HCT116 (cell line): ENCODE results near the gene GABRP. TPM values are rescaled to one million over a fixed set of nuclear protein-coding genes. Genes with fewer than 3 reads are reported as not detected.

Experiments used
- ATAC-seq: fragments of 200-7000 bp; cut with Tn5 transposase; 2 replicates; pipeline ENCODE4 v1.9.1; 2020; ENCODE audit warnings: mild to moderate bottlenecking, moderate library complexity
- BruUV-seq: library from RNA; stranded (reverse); fragments of 400-500 nt; replicated peaks from 2 replicates; lab custom pipeline; 2021; lab: Mats Ljungman, UMichigan
- CTCF ChIA-PET: fragments of 300-600 bp; sonication (Branson Sonifier 250); formaldehyde crosslinking; loops from one replicate; lab custom pipeline; 2021; ENCODE audit warnings: antibody characterized with exemption; lab: Charles Lee
- POLR2A ChIA-PET: fragments of 300-600, 350-600 bp; sonication (Branson Sonifier 250); formaldehyde crosslinking; loops from one replicate; lab custom pipeline; 2021; ENCODE audit warnings: antibody characterized with exemption; lab: Charles Lee
- RAD21 ChIA-PET, 2 experiments: fragments of 300-600 bp; sonication (Branson Sonifier 250); formaldehyde crosslinking; loops; one replicate each; lab custom pipeline; 2023; ENCODE audit warnings: low total read pairs in 2 of 2; ENCODE audit not compliant: uncharacterized antibody in 2 of 2, unreplicated experiment in 2 of 2, low non-redundant PET in 1 of 2; lab: Charles Lee
- DNase-seq: peaks from one replicate; pipeline ENCODE4 v3.0.0-alpha.2; 2010; ENCODE audit warnings: low read depth, low spot score
- H2AFZ ChIP-seq: fragments of 200-600 bp; shearing (Covaris generic), sonication (generic); 2 replicates; pipeline ENCODE4 v1.6.1; 2017; ENCODE audit warnings: low read depth, mixed run types, mixed read lengths, antibody characterized with exemption, low read length; ENCODE audit not compliant: poor library complexity, severe bottlenecking
- H3K27ac ChIP-seq: 2 replicates; pipeline ENCODE4 v1.5.1; 2012; ENCODE audit warnings: low read depth, low read length
- H3K27me3 ChIP-seq: fragments of 200-600 bp; sonication (generic); 2 replicates; pipeline ENCODE4 v1.6.1; 2016; ENCODE audit warnings: mixed run types, low read length, mixed read lengths; ENCODE audit not compliant: insufficient read depth
- H3K36me3 ChIP-seq, 2 experiments: fragments of 200-500 bp in 1 of 2; fragments of 200-600 bp in 1 of 2; sonication (Bioruptor generic) in 1 of 2; sonication (generic) in 1 of 2; 2 replicates each; pipeline versions ENCODE4 v1.5.1 to v1.6.1; 2014 to 2016; ENCODE audit warnings: low read length in 2 of 2, inconsistent platforms in 1 of 2, mixed read lengths in 1 of 2, mixed run types in 1 of 2; ENCODE audit not compliant: insufficient read depth in 2 of 2, control insufficient read depth in 1 of 2
- H3K4me1 ChIP-seq, 2 experiments: fragments of 200-600 bp in 1 of 2; sonication (generic) in 1 of 2; 2 replicates each; pipeline versions ENCODE4 v1.5.1 to v1.6.1; 2012 to 2017; ENCODE audit warnings: low read length in 2 of 2, inconsistent platforms in 1 of 2, mild to moderate bottlenecking in 1 of 2, mixed read lengths in 1 of 2, mixed run types in 1 of 2, moderate library complexity in 1 of 2; ENCODE audit not compliant: insufficient read depth in 2 of 2, control insufficient read depth in 1 of 2
- H3K4me2 ChIP-seq: fragments of 200-600 bp; sonication (generic); 2 replicates; pipeline ENCODE4 v1.6.1; 2017; ENCODE audit warnings: mixed run types, low read length, mixed read lengths
- H3K4me3 ChIP-seq, 2 experiments: fragments of 200-600 bp in 1 of 2; sonication (generic) in 1 of 2; replicated peaks in 1 of 2; 2 replicates each; pipeline ENCODE4 v1.5.1; 2011 to 2016; ENCODE audit warnings: low read length in 2 of 2, control low read depth in 1 of 2, low read depth in 1 of 2, mild to moderate bottlenecking in 1 of 2, mixed read lengths in 1 of 2, mixed run types in 1 of 2
- H3K79me2 ChIP-seq: fragments of 200-600 bp; sonication (generic); 2 replicates; pipeline ENCODE4 v1.6.1; 2017; ENCODE audit warnings: mild to moderate bottlenecking, mixed run types, low read length, moderate library complexity, mixed read lengths; ENCODE audit not compliant: insufficient read depth
- H3K9ac ChIP-seq: fragments of 200-600 bp; sonication (generic); 2 replicates; pipeline ENCODE4 v1.6.1; 2016; ENCODE audit warnings: low read length, mixed read lengths
- H3K9me2 ChIP-seq: fragments of 200-600 bp; sonication (generic), shearing (Covaris generic); 2 replicates; pipeline ENCODE4 v1.6.1; 2017; ENCODE audit warnings: mixed run types, mild to moderate bottlenecking, moderate library complexity; ENCODE audit not compliant: insufficient read depth
- H3K9me3 ChIP-seq, 2 experiments: fragments of 200-500 bp in 1 of 2; fragments of 200-600 bp in 1 of 2; sonication (Bioruptor generic) in 1 of 2; sonication (generic) in 1 of 2; 2 replicates each; pipeline ENCODE4 v1.6.1; 2014 to 2017; ENCODE audit warnings: low read length in 2 of 2, mixed read lengths in 2 of 2, inconsistent platforms in 1 of 2, low read depth in 1 of 2, mild to moderate bottlenecking in 1 of 2, mixed run types in 1 of 2, moderate library complexity in 1 of 2; ENCODE audit not compliant: control insufficient read depth in 1 of 2, insufficient read depth in 1 of 2
- H4K20me1 ChIP-seq: fragments of 200-600 bp; sonication (generic), shearing (Covaris generic); 2 replicates; pipeline ENCODE4 v1.6.1; 2017; ENCODE audit warnings: mixed run types, mild to moderate bottlenecking, moderate library complexity; ENCODE audit not compliant: insufficient read depth
- CBX3 ChIP-seq: IDR thresholded peaks from 2 replicates; pipeline ENCODE4 v1.6.1; 2012; ENCODE audit warnings: low read depth
- CEBPB ChIP-seq: IDR thresholded peaks from 2 replicates; pipeline ENCODE4 v1.6.1; 2012; ENCODE audit warnings: low read depth
- EZH2phosphoT487 ChIP-seq: fragments of 200-600 bp; IDR thresholded peaks from 2 replicates; pipeline ENCODE4 v1.6.1; 2018; ENCODE audit warnings: antibody characterized with exemption, borderline replicate concordance
- JUND ChIP-seq: IDR thresholded peaks from 2 replicates; pipeline ENCODE4 v1.6.1; 2012
- POLR2A ChIP-seq: IDR thresholded peaks from 2 replicates; pipeline ENCODE4 v1.7.0; 2011; ENCODE audit warnings: borderline replicate concordance; ENCODE audit not compliant: insufficient read depth, insufficient read length; ENCODE audit errors: extremely low read depth
- POLR2AphosphoS5 ChIP-seq: IDR thresholded peaks from 2 replicates; pipeline ENCODE4 v1.6.1; 2011; ENCODE audit warnings: mild to moderate bottlenecking, low read depth, low read length, moderate library complexity
- RAD21 ChIP-seq: IDR thresholded peaks from 2 replicates; pipeline ENCODE4 v1.6.1; 2012; ENCODE audit warnings: low read depth, mild to moderate bottlenecking
- SIN3A ChIP-seq: IDR thresholded peaks from 2 replicates; pipeline ENCODE4 v1.6.1; 2012; ENCODE audit warnings: low read depth
- SP1 ChIP-seq: IDR thresholded peaks from 2 replicates; pipeline ENCODE4 v1.6.1; 2012; ENCODE audit warnings: low read depth
- SRF ChIP-seq: IDR thresholded peaks from 2 replicates; pipeline ENCODE4 v1.6.1; 2012; ENCODE audit warnings: low read depth
- TCF7L2 ChIP-seq: IDR thresholded peaks from 2 replicates; pipeline ENCODE4 v1.7.0; 2011; ENCODE audit warnings: borderline replicate concordance, inconsistent platforms; ENCODE audit not compliant: insufficient read depth, insufficient read length; ENCODE audit errors: extremely low read depth
- intact Hi-C: fragments of 100-400 bp; cut with micrococcal nuclease; formaldehyde crosslinking; loops from 2 replicates; pipeline ENCODE4 v1.10.0; 2022
- total RNA-seq: library from RNA; stranded (reverse); gene quantifications from one replicate; pipeline ENCODE4 v1.2.1, GENCODE V29; 2021; ENCODE audit not compliant: unreplicated experiment
- TF ChIP-seq, protein P1 (sequence below), 3 experiments: fragments of 200-600 bp in 1 of 3; sonication (generic) in 1 of 3; IDR thresholded peaks in 2 of 3; conservative IDR thresholded peaks in 1 of 3; 2 replicates each; pipeline ENCODE4 v1.5.1; 2012 to 2017; ENCODE audit warnings: low read depth in 2 of 3, low read length in 2 of 3, antibody characterized with exemption in 1 of 3, borderline replicate concordance in 1 of 3, control low read depth in 1 of 3, mild to moderate bottlenecking in 1 of 3, mixed read lengths in 1 of 3, mixed run types in 1 of 3, moderate library complexity in 1 of 3; ENCODE audit not compliant: insufficient read depth in 1 of 3

The GABRP gene
- total RNA-seq, 1 experiment from 2014 or later: not detected

DNA sequence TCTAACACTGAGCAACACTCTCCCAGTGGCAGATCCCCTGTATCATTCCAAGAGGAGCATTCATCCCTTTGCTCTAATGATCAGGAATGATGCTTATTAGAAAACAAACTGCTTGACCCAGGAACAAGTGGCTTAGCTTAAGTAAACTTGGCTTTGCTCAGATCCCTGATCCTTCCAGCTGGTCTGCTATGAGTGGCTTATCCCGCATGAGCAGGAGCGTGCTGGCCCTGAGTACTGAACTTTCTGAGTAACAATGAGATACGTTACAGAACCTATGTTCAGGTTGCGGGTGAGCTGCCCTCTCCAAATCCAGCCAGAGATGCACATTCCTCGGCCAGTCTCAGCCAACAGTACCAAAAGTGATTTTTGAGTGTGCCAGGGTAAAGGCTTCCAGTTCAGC, 29.7 kb downstream of the GABRP start:
- ATAC-seq (no peak), DNase-seq (no peak)
- Histone ChIP-seq H3K27me3 (no peaks in the 10 kb centered on the region), H3K79me2 (no peaks in the 10 kb centered on the region), H3K9me3 (no peaks in the 10 kb centered on the region), H3K9ac (no peak overlapping the region), H3K27ac (no peak overlapping the region), H3K36me3 (no peaks in the 10 kb centered on the region), H3K4me1 (no peaks in the 10 kb centered on the region), H2AFZ (no peak overlapping the region), H3K4me2 (no peak overlapping the region), H3K9me2 (no peaks in the 10 kb centered on the region), H3K4me3 (no peak overlapping the region), H4K20me1 (no peaks in the 10 kb centered on the region)
- ChIA-PET POLR2A (no interaction called here), RAD21 (no interaction called here), CTCF (no interaction called here)
- no TSS peak for BruUV-seq
- TF ChIP-seq SP1: no peak
- TF ChIP-seq EZH2phosphoT487: no peak
- no peak for TF ChIP-seq JUND
- no peak for TF ChIP-seq CEBPB
- TF ChIP-seq POLR2A: no peak
- no peak for TF ChIP-seq TCF7L2
- TF ChIP-seq RAD21: no peak
- no peak for TF ChIP-seq POLR2AphosphoS5
- TF ChIP-seq SRF: no peak
- TF ChIP-seq, protein P1, sequence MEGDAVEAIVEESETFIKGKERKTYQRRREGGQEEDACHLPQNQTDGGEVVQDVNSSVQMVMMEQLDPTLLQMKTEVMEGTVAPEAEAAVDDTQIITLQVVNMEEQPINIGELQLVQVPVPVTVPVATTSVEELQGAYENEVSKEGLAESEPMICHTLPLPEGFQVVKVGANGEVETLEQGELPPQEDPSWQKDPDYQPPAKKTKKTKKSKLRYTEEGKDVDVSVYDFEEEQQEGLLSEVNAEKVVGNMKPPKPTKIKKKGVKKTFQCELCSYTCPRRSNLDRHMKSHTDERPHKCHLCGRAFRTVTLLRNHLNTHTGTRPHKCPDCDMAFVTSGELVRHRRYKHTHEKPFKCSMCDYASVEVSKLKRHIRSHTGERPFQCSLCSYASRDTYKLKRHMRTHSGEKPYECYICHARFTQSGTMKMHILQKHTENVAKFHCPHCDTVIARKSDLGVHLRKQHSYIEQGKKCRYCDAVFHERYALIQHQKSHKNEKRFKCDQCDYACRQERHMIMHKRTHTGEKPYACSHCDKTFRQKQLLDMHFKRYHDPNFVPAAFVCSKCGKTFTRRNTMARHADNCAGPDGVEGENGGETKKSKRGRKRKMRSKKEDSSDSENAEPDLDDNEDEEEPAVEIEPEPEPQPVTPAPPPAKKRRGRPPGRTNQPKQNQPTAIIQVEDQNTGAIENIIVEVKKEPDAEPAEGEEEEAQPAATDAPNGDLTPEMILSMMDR (IDR thresholded peaks at IDR 0.05 in 2 of 3, conservative IDR thresholded peaks at IDR 0.05 in 1 of 3; ENCODE audit: borderline replicate concordance in 1 of 3, insufficient read depth in 1 of 3, low read depth in 2 of 3, low read length in 2 of 3): no peak
- intact Hi-C loops: loop anchor here (10.0 kb wide), 1 partner anchor 362 kb away; no protein-coding TSS in a partner anchor

DNA sequence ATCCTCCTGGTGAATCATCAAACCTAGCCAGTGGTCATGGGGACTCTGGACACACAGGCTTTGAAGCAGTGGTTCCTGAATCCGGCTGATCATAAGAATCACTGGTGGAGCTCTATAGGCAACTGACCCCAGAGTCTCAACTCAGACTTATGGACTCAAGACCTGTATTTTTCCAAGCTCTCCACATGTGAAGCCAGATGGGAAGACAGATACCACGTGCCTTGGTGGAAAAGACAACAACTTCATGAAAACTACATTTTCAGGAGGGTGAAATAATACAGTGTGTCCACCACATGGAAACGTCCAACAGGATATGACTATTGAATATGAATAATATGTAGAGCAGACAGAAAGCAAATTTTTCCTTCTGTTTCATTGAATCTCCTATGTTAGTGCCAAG, 33.7 kb downstream of the GABRP start:
- no peak overlapping the region for H2AFZ ChIP-seq
- no peaks in the 10 kb centered on the region for H3K9me3 ChIP-seq
- H3K4me2 ChIP-seq: no peak overlapping the region
- no peaks in the 10 kb centered on the region for H4K20me1 ChIP-seq
- intact Hi-C loops: loop anchor here (10.0 kb wide), 1 partner anchor 358 kb away; no protein-coding TSS in a partner anchor
- no peak overlapping the region for H3K9ac ChIP-seq
- CTCF ChIA-PET: no interaction called here
- BruUV-seq: no TSS peak
- H3K4me1 ChIP-seq: no peaks in the 10 kb centered on the region
- no peak overlapping the region for H3K27ac ChIP-seq
- H3K36me3 ChIP-seq: no peaks in the 10 kb centered on the region
- RAD21 ChIA-PET: no interaction called here
- H3K27me3 ChIP-seq: no peaks in the 10 kb centered on the region
- H3K79me2 ChIP-seq: no peaks in the 10 kb centered on the region
- no peak overlapping the region for H3K4me3 ChIP-seq
- no peaks in the 10 kb centered on the region for H3K9me2 ChIP-seq
- POLR2A ChIA-PET: no interaction called here
- ATAC-seq (no peak), DNase-seq (no peak)
- TF ChIP-seq SIN3A (no peak), CBX3 (no peak)
